A549 (cell line): ENCODE data around the gene BAHD1. TPM values are rescaled to one million over a fixed set of nuclear protein-coding genes. Genes with fewer than 3 reads are reported as not detected.
A peak's percentile ranks its signal among the peaks of the same experiment; 100 is the strongest.

ENCODE experiments used
- ATAC-seq, 2 experiments: fragments of 200-7000 bp in 1 of 2; fragments of >200 bp in 1 of 2; cut with Nextera tagmentation in 1 of 2; cut with Tn5 transposase in 1 of 2; 3 replicates each; pipeline versions ENCODE4 v1.8.0 to v1.9.1; 2018 to 2020; ENCODE audit warnings: mild to moderate bottlenecking in 1 of 2, moderate library complexity in 1 of 2
- CTCF ChIA-PET: fragments of 300-600 bp; sonication (Branson Sonifier 250); formaldehyde crosslinking; extraction: SDS; loops from one replicate; lab custom pipeline; 2021; ENCODE audit warnings: antibody characterized with exemption, inconsistent platforms; lab: Yijun Ruan, JAX
- POLR2A ChIA-PET: fragments of 350-600 bp; formaldehyde crosslinking; extraction: SDS; loops from one replicate; lab custom pipeline; 2021; ENCODE audit warnings: antibody characterized with exemption, inconsistent platforms; lab: Yijun Ruan, JAX
- DNase-seq, 2 experiments: peaks; one replicate each; pipeline versions ENCODE4 v3.0.0 to v3.0.0-alpha.2; 2011 to 2016; ENCODE audit warnings: low read depth in 1 of 2, low spot score in 1 of 2
- FAIRE-seq: peaks from 2 replicates; lab custom pipeline; 2011; peaks lifted over from hg19 to GRCh38; lab: Jason Lieb, UNC
- H3K27ac ChIP-seq, 2 experiments: fragments of >200 bp; sonication (Bioruptor Twin); formaldehyde crosslinking; 3 replicates each; pipeline ENCODE4 v1.5.1; 2016 to 2017
- H3K4me1 ChIP-seq: fragments of >200 bp; sonication (Bioruptor Twin); formaldehyde crosslinking; 3 replicates; pipeline ENCODE4 v1.6.1; 2016
- H3K4me2 ChIP-seq: fragments of >200 bp; sonication (Bioruptor Twin); formaldehyde crosslinking; 3 replicates; pipeline ENCODE4 v1.6.1; 2016
- H3K4me3 ChIP-seq: fragments of >200 bp; sonication (Bioruptor Twin); formaldehyde crosslinking; 3 replicates; pipeline ENCODE4 v1.5.1; 2016
- H3K9me3 ChIP-seq: fragments of >200 bp; sonication (Bioruptor Twin); formaldehyde crosslinking; 3 replicates; pipeline ENCODE4 v1.6.1; 2016
- CBX2 ChIP-seq: fragments of 200-600 bp; sonication (generic); IDR thresholded peaks from 2 replicates; pipeline ENCODE4 v1.6.1; 2016; ENCODE audit warnings: low read depth, mild to moderate bottlenecking, borderline replicate concordance
- CHD4 ChIP-seq: fragments of 200-600 bp; sonication (generic); IDR thresholded peaks from 2 replicates; pipeline ENCODE4 v1.6.1; 2016; ENCODE audit warnings: antibody characterized with exemption, mild to moderate bottlenecking, borderline replicate concordance
- EHMT2 ChIP-seq: fragments of 200-600 bp; sonication (generic); IDR thresholded peaks from 2 replicates; pipeline ENCODE4 v1.6.1; 2016; ENCODE audit warnings: antibody characterized with exemption, low read depth, mild to moderate bottlenecking, moderate library complexity
- EP300 ChIP-seq, 2 experiments: fragments of >200 bp; sonication (Bioruptor Twin); formaldehyde crosslinking; IDR thresholded peaks; 2 replicates in 1 of 2; 3 replicates in 1 of 2; pipeline ENCODE4 v1.6.1; 2016 to 2017
- FOSB ChIP-seq: fragments of 250-450 bp; sonication (Bioruptor Pico); IDR thresholded peaks from 2 replicates; pipeline ENCODE4 v1.5.0; 2020; ENCODE audit warnings: mild to moderate bottlenecking, moderate library complexity
- FOXS1 ChIP-seq: fragments of 250-450 bp; sonication (Bioruptor Pico); IDR thresholded peaks from 2 replicates; pipeline ENCODE4 v1.5.0; 2020; ENCODE audit warnings: mild to moderate bottlenecking, moderate library complexity
- HEYL ChIP-seq: fragments of 250-450 bp; sonication (Bioruptor Pico); IDR thresholded peaks from 2 replicates; pipeline ENCODE4 v1.8.0; 2021; ENCODE audit warnings: mild to moderate bottlenecking, moderate library complexity
- HOXB5 ChIP-seq: fragments of 250-450 bp; sonication (Bioruptor Pico); IDR thresholded peaks from 2 replicates; pipeline ENCODE4 v1.5.0; 2020; ENCODE audit warnings: mild to moderate bottlenecking, moderate library complexity
- JUN ChIP-seq, 2 experiments: fragments of >200 bp; sonication (Bioruptor Twin); formaldehyde crosslinking; IDR thresholded peaks; 2 replicates in 1 of 2; 3 replicates in 1 of 2; pipeline ENCODE4 v1.6.1; 2016 to 2017
- JUNB ChIP-seq: fragments of >200 bp; sonication (Bioruptor Twin); formaldehyde crosslinking; IDR thresholded peaks from 2 replicates; pipeline ENCODE4 v1.6.1; 2016
- NR3C1 ChIP-seq: fragments of >200 bp; sonication (Bioruptor Twin); formaldehyde crosslinking; IDR thresholded peaks from 3 replicates; pipeline ENCODE4 v1.6.1; 2017
- POLR2AphosphoS2 ChIP-seq: conservative IDR thresholded peaks from 2 replicates; pipeline ENCODE4 v1.6.1; 2012; ENCODE audit warnings: low read length, improper control_type of control experiment, inconsistent platforms
- RAD21 ChIP-seq, 2 experiments: fragments of >200 bp in 1 of 2; sonication (Bioruptor Twin) in 1 of 2; formaldehyde crosslinking in 1 of 2; IDR thresholded peaks in 1 of 2; conservative IDR thresholded peaks in 1 of 2; 2 replicates in 1 of 2; 3 replicates in 1 of 2; pipeline ENCODE4 v1.6.1; 2012 to 2018; ENCODE audit warnings: inconsistent platforms in 1 of 2
- TFCP2L1 ChIP-seq: fragments of 250-450 bp; sonication (Bioruptor Pico); IDR thresholded peaks from 2 replicates; pipeline ENCODE4 v1.5.0; 2021; ENCODE audit warnings: mild to moderate bottlenecking
- ZC3H11A ChIP-seq: fragments of 450-650 bp; IDR thresholded peaks from 2 replicates; pipeline ENCODE4 v1.6.1; 2014; ENCODE audit warnings: antibody characterized with exemption, mild to moderate bottlenecking
- ZFP36 ChIP-seq: fragments of 450-650 bp; IDR thresholded peaks from 2 replicates; pipeline ENCODE4 v1.6.1; 2014; ENCODE audit warnings: borderline replicate concordance; ENCODE audit not compliant: partially characterized antibody
- ZSCAN20 ChIP-seq: fragments of 250-450 bp; sonication (Bioruptor Pico); IDR thresholded peaks from 2 replicates; pipeline ENCODE4 v1.8.0; 2022; ENCODE audit warnings: mild to moderate bottlenecking, moderate library complexity
- WGBS: methylation state at CpG from one replicate; pipeline ENCODE4 v1.1.6; 2017; ENCODE audit errors: missing lambda C conversion rate; 5-methylcytosine and 5-hydroxymethylcytosine counted together
- polyA plus RNA-seq, 4 experiments: library from polyadenylated mRNA; depleted of rRNA in 3 of 4; stranded (reverse); fragments of >200 nt; fragmentation: RNase III in 1 of 4; extraction: RNeasy Plus Mini Kit Qiagen cat#74134 plus additional on column Dnase treatment in 1 of 4; gene quantifications; 2 replicates in 3 of 4; 3 replicates in 1 of 4; pipeline ENCODE4 v1.2.3, GENCODE V29; 2011 to 2017
- TF ChIP-seq, protein P1 (sequence below): fragments of >200 bp; sonication (Bioruptor Twin); formaldehyde crosslinking; IDR thresholded peaks from 3 replicates; pipeline ENCODE4 v1.5.1; 2016
- TF ChIP-seq, protein P2 (sequence below): fragments of 250-450 bp; sonication (Bioruptor Pico); IDR thresholded peaks from 2 replicates; pipeline ENCODE4 v1.5.0; 2021; ENCODE audit warnings: mild to moderate bottlenecking, moderate library complexity, borderline replicate concordance

Gene BAHD1
- polyA plus RNA-seq, 2 of the 4 experiments (the other 2 are of a cell fraction), result 2.3 to 11.1 TPM

DNA sequence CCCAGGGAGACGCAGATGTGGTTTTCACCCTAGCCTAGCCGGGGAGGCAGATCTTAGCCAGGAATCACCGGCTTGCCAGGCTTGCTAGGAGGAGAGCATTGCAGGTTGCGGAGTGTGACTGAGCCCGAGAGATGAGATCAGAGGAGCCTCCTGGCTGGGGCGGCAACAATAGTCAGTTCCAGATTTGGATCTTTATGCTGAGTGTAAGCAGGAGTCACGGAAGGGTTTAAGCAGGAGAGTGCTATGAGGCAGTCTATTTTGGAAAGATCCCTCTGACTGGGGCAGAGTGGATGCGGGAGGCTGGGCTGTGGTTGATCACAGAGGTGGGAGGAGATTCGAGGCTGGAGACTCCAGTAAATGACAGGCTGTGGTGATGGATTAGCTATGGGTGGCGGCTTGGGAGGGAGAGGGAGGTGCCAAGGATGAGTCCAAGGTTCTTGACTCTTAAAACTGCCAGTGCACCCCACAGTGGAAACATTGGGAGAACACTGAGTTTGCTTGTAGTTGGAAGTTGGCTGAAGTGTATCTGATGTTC is 10.4 kb upstream of the BAHD1 start:
- TF ChIP-seq EP300 (IDR thresholded peaks at IDR 0.05) (no peak), FOXS1 (no peak), ZC3H11A (no peak), ZSCAN20 (no peak), RAD21 (conservative IDR thresholded peaks at IDR 0.05 in 1 of 2, IDR thresholded peaks at IDR 0.05 in 1 of 2) (no peak), HOXB5 (CRISPR knock-in tag) (peak; percentile 88), CBX2 (no peak), FOSB (CRISPR knock-in tag) (no peak)
- no peak overlapping the region for H3K4me2 ChIP-seq
- WGBS, result 38% methylated on average over 5 of the region's 10 CpGs
- CTCF ChIA-PET, result interaction anchor here (0.6 to 1.4 kb wide), 5 partner anchors 8 to 385 kb away, joined by 3 to 5 read pairs (median 4); no protein-coding TSS in a partner anchor
- H3K4me1 ChIP-seq, result no peaks in the 10 kb centered on the region; the same call in 2 of the 3 replicates
- H3K4me3 ChIP-seq, result no peak overlapping the region
- H3K9me3 ChIP-seq, result no peaks in the 10 kb centered on the region
- FAIRE-seq (no peak), ATAC-seq (peak; percentile 69 to 84; a peak in 5 of 6 replicates), DNase-seq (peak in 1 of 2 experiments; percentile 30)
- no peak overlapping the region for H3K27ac ChIP-seq
- POLR2A ChIA-PET, result no interaction called here

DNA sequence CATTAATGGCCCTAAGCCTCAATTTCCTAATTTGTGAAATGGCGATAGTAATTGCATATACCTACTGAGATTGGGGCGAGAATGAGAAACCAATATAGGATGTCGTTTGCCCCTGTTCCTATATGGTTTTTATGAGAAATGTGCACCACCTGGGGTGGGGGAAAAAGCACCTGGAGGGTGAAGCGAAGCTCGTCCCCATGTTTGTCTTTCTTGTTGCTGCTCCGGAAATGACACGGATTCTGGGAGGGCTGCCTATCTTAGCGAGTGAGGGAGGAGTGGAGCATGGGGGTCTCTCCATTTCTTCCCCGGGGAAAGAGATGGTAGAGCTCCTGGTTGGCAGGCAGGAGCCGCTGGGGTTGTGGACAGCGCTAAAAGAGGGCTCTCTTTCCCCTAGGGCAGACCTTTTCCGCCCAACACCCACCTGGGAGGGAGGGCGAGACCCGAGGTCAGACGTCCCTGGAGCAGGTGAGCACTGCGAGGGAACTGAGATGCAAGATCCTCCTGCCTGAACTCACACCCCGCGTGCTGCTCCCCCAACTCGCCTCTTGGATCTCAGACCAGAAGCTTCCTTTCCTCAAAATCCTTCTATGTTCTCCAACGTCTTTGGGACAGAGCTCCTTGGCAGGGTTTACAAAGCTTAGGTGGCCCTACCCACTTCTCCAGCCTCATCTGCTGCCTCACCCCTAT is 5.6 kb upstream of the BAHD1 start:
- FAIRE-seq, result no peak
- 83% methylated on average over 18 of the region's 20 CpGs for WGBS
- Histone ChIP-seq H3K27ac (no peak overlapping the region), H3K4me1 (peaks cover 20% of the 10 kb centered on the region; the same call in 2 of the 3 replicates), H3K4me2 (no peak overlapping the region)
- no peak for ATAC-seq
- DNase-seq, result no peak
- TF ChIP-seq FOXS1 (no peak), CBX2 (no peak), FOSB (CRISPR knock-in tag) (no peak), ZFP36 (no peak), HEYL (CRISPR knock-in tag) (no peak), JUNB (no peak)
- TF ChIP-seq, protein P1, sequence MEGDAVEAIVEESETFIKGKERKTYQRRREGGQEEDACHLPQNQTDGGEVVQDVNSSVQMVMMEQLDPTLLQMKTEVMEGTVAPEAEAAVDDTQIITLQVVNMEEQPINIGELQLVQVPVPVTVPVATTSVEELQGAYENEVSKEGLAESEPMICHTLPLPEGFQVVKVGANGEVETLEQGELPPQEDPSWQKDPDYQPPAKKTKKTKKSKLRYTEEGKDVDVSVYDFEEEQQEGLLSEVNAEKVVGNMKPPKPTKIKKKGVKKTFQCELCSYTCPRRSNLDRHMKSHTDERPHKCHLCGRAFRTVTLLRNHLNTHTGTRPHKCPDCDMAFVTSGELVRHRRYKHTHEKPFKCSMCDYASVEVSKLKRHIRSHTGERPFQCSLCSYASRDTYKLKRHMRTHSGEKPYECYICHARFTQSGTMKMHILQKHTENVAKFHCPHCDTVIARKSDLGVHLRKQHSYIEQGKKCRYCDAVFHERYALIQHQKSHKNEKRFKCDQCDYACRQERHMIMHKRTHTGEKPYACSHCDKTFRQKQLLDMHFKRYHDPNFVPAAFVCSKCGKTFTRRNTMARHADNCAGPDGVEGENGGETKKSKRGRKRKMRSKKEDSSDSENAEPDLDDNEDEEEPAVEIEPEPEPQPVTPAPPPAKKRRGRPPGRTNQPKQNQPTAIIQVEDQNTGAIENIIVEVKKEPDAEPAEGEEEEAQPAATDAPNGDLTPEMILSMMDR, result no peak
- TF ChIP-seq, all 56 proteins: peak for 0
- no peak overlapping the region for H3K4me3 ChIP-seq
- no peaks in the 10 kb centered on the region for H3K9me3 ChIP-seq
- ChIA-PET CTCF (interaction anchor here (0.7 to 1.1 kb wide), 3 partner anchors 15 to 161 kb away, joined by 3 to 4 read pairs (median 4); no protein-coding TSS in a partner anchor), POLR2A (no interaction called here)

DNA sequence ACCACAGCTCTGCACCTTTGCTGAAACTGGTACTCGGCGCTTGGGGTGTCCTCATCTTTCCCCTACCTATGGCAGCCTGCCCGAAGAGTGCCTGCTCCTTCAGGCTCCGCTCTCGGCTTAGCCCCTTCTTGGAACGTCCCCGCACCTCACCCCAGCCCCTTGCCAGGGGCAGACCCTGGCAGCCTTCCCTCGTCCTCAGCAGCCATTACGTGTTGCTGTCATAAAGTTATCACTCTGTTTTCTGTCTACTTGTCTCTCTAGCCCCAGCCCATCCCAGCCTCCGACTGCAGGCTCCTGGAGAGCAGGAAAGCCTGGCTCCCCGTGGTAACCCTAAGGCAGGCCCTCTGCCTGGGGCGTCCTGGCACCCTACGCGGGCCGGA is 5.1 kb upstream of the BAHD1 start:
- WGBS, result 74% methylated on average over 11 of the region's 15 CpGs
- DNase-seq, result no peak
- no peak for FAIRE-seq
- H3K9me3 ChIP-seq, result no peaks in the 10 kb centered on the region
- peak overlapping the region; percentile 25; the same call in 2 of the 3 replicates for H3K4me3 ChIP-seq
- peak overlapping the region; percentile 64 for H3K4me2 ChIP-seq
- TF ChIP-seq JUN (IDR thresholded peaks at IDR 0.05) (no peak), EHMT2 (no peak), POLR2AphosphoS2 (no peak), FOXS1 (no peak), NR3C1 (no peak), TFCP2L1 (CRISPR knock-in tag) (no peak), CHD4 (no peak)
- TF ChIP-seq, protein P2, sequence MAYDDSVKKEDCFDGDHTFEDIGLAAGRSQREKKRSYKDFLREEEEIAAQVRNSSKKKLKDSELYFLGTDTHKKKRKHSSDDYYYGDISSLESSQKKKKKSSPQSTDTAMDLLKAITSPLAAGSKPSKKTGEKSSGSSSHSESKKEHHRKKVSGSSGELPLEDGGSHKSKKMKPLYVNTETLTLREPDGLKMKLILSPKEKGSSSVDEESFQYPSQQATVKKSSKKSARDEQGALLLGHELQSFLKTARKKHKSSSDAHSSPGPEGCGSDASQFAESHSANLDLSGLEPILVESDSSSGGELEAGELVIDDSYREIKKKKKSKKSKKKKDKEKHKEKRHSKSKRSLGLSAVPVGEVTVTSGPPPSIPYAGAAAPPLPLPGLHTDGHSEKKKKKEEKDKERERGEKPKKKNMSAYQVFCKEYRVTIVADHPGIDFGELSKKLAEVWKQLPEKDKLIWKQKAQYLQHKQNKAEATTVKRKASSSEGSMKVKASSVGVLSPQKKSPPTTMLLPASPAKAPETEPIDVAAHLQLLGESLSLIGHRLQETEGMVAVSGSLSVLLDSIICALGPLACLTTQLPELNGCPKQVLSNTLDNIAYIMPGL (CRISPR knock-in tag), result no peak
- H3K27ac ChIP-seq, result peak overlapping the region; percentile 23 to 81; a peak in 5 of 6 replicates
- H3K4me1 ChIP-seq, result peaks cover 20% of the 10 kb centered on the region; the same call in 1 of the 3 replicates
- ChIA-PET POLR2A (no interaction called here), CTCF (interaction anchor here (1.1 kb wide), 2 partner anchors 15 to 72 kb away, joined by 3 to 4 read pairs; no protein-coding TSS in a partner anchor)
- no peak for ATAC-seq
